Measurements from ENCODE around the gene SGPP1. TPM values are rescaled to one million over a fixed set of nuclear protein-coding genes. Genes with fewer than 3 reads are reported as not detected.

SGPP1 gene
- total and polyA plus RNA-seq, 11 donors: 4.0 to 9.2 (median 5.1) TPM

- intact Hi-C loops (cut with DNase I): loop anchor here in 6 of 10 donors (5.0 to 10.0 kb wide), 5 partner anchors 80 to 130 kb away; partner anchors contain the start of genes PPP2R5E (in 3 of the 6) and SGPP1 (in 2 of the 6)
- 84 to 91% (median 89%) methylated on average over 2 of the region's 2 CpGs for WGBS, 4 donors
- Histone ChIP-seq H3K4me3 (no peak overlapping the region), H3K36me3 (no peaks in the 10 kb centered on the region), H3K27me3 (no peaks in the 10 kb centered on the region), H3K4me1 (peaks cover 0 to 22% (median 10%) of the 10 kb centered on the region in 12 donors), H3K9me3 (no peaks in the 10 kb centered on the region), H3K27ac (no peak overlapping the region)
- TF ChIP-seq POLR2A (IDR thresholded peaks at IDR 0.05) (no peak), CTCF (IDR thresholded peaks at IDR 0.05) (no peak)
- no peak for ATAC-seq
- no peak for DNase-seq
Measured at GRCh38 chr14:63644741-63645140, 83.1 kb downstream of the SGPP1 start.

GRCh38 chr14:63642656-63643382 is 85.0 kb downstream of the SGPP1 start:
- DNase-seq (no peak), ATAC-seq (no peak)
- Histone ChIP-seq H3K4me3 (peak overlapping the region; percentile 35 to 82 (median 70)), H3K27ac (peak overlapping the region in 11 of 12 donors; percentile 84 to 96 (median 92)), H3K36me3 (no peaks in the 10 kb centered on the region), H3K4me1 (peaks cover 0 to 28% (median 10%) of the 10 kb centered on the region in 12 donors), H3K9me3 (no peaks in the 10 kb centered on the region), H3K27me3 (no peaks in the 10 kb centered on the region)
- intact Hi-C loops (cut with DNase I): loop anchor here in 7 of 10 donors (1.0 to 10.0 kb wide), 7 partner anchors 82 to 132 kb away; partner anchors contain the start of genes PPP2R5E (in 4 of the 7) and SGPP1 (in 2 of the 7)
- TF ChIP-seq POLR2A (IDR thresholded peaks at IDR 0.05): no peak
- peak in 1 of 12 donors; percentile 12 for TF ChIP-seq CTCF (IDR thresholded peaks at IDR 0.05)
- 70 to 73% (median 71%) methylated on average over 8 of the region's 8 CpGs for WGBS, 4 donors

- 0% methylated on average over 12 of the region's 12 CpGs for WGBS, 4 donors
- Histone ChIP-seq H3K4me1 (peaks cover 0 to 28% (median 10%) of the 10 kb centered on the region in 12 donors), H3K4me3 (peak overlapping the region; percentile 35 to 82 (median 70)), H3K9me3 (peaks cover 0 to 3% (median 0%) of the 10 kb centered on the region in 12 donors), H3K36me3 (no peaks in the 10 kb centered on the region), H3K27me3 (no peaks in the 10 kb centered on the region), H3K27ac (peak overlapping the region; percentile 84 to 96 (median 92))
- DNase-seq (peak; percentile 69 to 90 (median 83)), ATAC-seq (peak; percentile 87 to 88 (median 87))
- intact Hi-C loops (cut with DNase I): loop anchor here in 7 of 10 donors (1.0 to 10.0 kb wide), 7 partner anchors 83 to 133 kb away; partner anchors contain the start of genes PPP2R5E (in 4 of the 7) and SGPP1 (in 2 of the 7)
- TF ChIP-seq CTCF (IDR thresholded peaks at IDR 0.05) (no peak), POLR2A (IDR thresholded peaks at IDR 0.05) (no peak)
Measured at GRCh38 chr14:63642229-63642611, 85.6 kb downstream of the SGPP1 start.
